NT2/D1 (cell line): Measurements from ENCODE around the gene UGT2B17.
"Not testable (repeated sequence)": the region's sequence is repeated elsewhere in the genome, so short reads cannot be mapped to it uniquely, and the experiment has no call there.

Experiments
- DNase-seq: peaks from one replicate; pipeline ENCODE4 v3.0.0-alpha.2; 2011; ENCODE audit warnings: low read depth, low spot score
- H3K27me3 ChIP-seq: 2 replicates; pipeline ENCODE4 v1.6.0; 2011; ENCODE audit warnings: mild to moderate bottlenecking; ENCODE audit not compliant: insufficient read length, insufficient read depth
- H3K36me3 ChIP-seq: 2 replicates; pipeline ENCODE4 v1.6.1; 2011; ENCODE audit warnings: mild to moderate bottlenecking, low read length, mixed read lengths; ENCODE audit not compliant: insufficient read depth, insufficient read length
- H3K4me1 ChIP-seq: 2 replicates; pipeline ENCODE4 v1.5.1; 2011; ENCODE audit not compliant: insufficient read depth, insufficient read length
- H3K4me3 ChIP-seq: 2 replicates; pipeline ENCODE4 v1.5.1; 2011; ENCODE audit warnings: low read depth; ENCODE audit not compliant: insufficient read length
- H3K9ac ChIP-seq: 2 replicates; pipeline ENCODE4 v1.6.0; 2011; ENCODE audit warnings: low read depth; ENCODE audit not compliant: insufficient read length
- H3K9me3 ChIP-seq: 2 replicates; pipeline ENCODE4 v1.5.1; 2011; ENCODE audit warnings: mild to moderate bottlenecking, low read length; ENCODE audit not compliant: insufficient read depth
- SUZ12 ChIP-seq: IDR thresholded peaks from 2 replicates; pipeline ENCODE4 v1.6.1; 2011; ENCODE audit not compliant: insufficient read length, insufficient read depth; ENCODE audit errors: extremely low read depth
- YY1 ChIP-seq: IDR thresholded peaks from 2 replicates; pipeline ENCODE4 v1.6.1; 2011; ENCODE audit not compliant: insufficient read length, insufficient read depth
- ZNF274 ChIP-seq: IDR thresholded peaks from 2 replicates; pipeline ENCODE4 v1.6.1; 2011; ENCODE audit warnings: mild to moderate bottlenecking, low read depth, low read length

UGT2B17 gene

DNA sequence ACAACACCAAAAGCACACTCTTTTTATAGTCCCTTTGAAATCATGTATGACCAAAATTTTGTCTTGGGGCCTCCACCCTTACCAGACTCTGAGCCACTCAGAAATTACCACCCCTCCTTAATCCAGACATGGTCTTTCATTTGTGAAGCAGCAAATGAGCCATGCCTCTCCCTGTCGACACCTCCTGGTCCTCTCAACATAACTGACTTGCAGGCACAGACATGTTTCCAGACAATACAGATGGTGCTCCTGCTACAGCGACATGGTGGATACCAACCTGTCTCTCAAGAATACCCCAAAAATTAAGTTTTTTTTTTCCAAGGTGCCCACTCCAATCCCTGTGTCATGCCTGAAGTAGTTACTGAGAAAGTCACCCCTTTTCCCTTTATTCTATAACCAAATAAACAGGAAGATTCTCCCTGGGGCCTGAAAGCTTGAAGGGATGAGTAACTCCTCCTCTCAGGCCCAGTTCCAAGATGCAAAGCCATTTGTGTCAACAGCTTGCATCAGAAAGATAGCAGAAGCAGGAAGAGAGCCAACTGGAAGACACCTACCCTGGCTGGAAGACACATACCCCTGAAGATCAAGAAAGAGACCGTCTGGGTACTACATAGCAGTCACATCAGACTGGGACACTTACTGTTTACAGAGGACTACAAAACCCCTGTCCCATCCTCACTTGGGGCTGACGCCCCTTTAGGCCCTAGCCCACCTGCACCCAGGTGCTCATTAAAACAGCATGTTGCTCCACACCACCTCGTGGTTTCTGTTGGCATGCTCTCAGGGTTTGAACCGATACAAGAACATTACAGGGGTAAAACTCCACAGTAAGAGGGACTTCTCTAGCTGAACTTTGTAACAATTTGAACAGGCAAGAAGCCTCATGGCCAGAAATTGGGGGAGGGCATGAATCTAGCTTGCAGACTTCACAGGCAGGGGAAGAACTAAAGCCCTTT is 5.5 kb upstream of the UGT2B17 start:
- DNase-seq: no peak
- no peaks in the 10 kb centered on the region for H3K36me3 ChIP-seq
- H3K4me3 ChIP-seq: no peak overlapping the region
- TF ChIP-seq ZNF274 (no peak), YY1 (no peak), SUZ12 (no peak)
- H3K9ac ChIP-seq: no peak overlapping the region
- no peaks in the 10 kb centered on the region for H3K4me1 ChIP-seq
- no peaks in the 10 kb centered on the region for H3K9me3 ChIP-seq
- H3K27me3 ChIP-seq: no peaks in the 10 kb centered on the region

DNA sequence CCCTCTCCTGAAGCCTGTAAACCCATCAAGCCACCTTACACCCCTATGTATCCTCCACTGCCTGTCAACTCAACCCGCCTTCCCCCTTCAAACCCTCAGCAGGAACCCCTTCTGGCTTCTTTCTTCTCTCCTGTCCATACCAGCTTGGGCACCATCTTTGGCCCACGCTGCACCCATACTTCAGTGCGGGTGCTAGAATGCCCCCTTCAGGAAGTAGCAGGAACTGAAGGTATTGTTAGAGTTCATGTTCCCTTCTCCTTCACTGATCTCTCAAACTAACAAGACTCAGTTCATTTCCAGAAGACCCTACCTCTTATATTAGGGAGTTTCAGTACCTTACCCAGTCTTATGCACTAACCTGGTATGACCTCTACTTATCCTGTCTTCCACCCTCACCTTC is 1.5 kb upstream of the UGT2B17 start:
- DNase-seq: no peak
- Histone ChIP-seq H3K4me1 (no peaks in the 10 kb centered on the region), H3K36me3 (no peaks in the 10 kb centered on the region), H3K9ac (no peak overlapping the region), H3K4me3 (no peak overlapping the region), H3K9me3 (no peaks in the 10 kb centered on the region), H3K27me3 (no peaks in the 10 kb centered on the region)
- TF ChIP-seq ZNF274 (no peak), SUZ12 (no peak)

DNA sequence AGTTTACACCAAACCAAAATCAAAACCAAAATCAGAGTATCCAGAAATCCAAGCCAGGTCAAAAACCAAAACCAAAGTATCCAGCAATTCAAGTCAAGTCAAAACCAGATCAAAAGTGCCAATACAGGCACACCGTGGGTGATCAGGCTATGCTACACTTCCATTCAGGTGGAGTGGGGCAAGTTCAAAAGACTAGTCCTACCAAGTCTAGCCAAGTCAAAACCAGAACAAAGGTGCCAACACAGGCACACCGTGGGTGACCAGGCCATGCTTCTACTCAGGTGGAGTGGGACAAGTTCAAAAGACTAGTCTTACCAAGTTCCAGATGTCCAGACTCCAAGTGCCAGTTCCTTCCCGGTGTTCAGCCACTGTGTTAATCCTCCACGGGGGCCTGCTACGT is 486 bp downstream of the UGT2B17 start:
- not testable (repeated sequence) for H3K36me3 ChIP-seq, DNase-seq, H3K9ac ChIP-seq, H3K4me3 ChIP-seq, H3K4me1 ChIP-seq, H3K9me3 ChIP-seq, H3K27me3 ChIP-seq

DNA sequence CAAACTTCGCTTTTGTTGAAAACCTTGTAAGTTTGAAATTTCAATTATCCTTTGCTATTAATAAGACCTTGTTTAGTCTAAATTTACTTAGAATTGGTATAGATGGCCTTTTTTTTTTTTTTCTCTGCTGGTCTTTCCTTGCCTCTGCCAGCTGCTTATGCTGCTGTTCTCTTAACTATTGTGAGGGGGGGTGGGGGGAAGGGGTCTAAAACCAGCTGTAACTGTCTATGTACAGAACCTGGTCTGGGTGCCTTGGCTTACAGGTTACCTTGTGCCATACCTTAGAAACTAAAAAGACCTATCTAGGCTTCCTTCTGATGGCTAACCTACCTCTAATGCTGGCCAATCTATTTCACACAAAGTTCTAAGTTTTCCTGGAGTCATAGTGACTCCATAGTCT is 1.0 kb downstream of the UGT2B17 start:
- no peaks in the 10 kb centered on the region for H3K4me1 ChIP-seq
- H3K4me3 ChIP-seq: no peak overlapping the region
- no peak for DNase-seq
- H3K27me3 ChIP-seq: no peaks in the 10 kb centered on the region
- no peaks in the 10 kb centered on the region for H3K9me3 ChIP-seq
- H3K9ac ChIP-seq: no peak overlapping the region
- no peak for TF ChIP-seq SUZ12
- no peaks in the 10 kb centered on the region for H3K36me3 ChIP-seq

DNA sequence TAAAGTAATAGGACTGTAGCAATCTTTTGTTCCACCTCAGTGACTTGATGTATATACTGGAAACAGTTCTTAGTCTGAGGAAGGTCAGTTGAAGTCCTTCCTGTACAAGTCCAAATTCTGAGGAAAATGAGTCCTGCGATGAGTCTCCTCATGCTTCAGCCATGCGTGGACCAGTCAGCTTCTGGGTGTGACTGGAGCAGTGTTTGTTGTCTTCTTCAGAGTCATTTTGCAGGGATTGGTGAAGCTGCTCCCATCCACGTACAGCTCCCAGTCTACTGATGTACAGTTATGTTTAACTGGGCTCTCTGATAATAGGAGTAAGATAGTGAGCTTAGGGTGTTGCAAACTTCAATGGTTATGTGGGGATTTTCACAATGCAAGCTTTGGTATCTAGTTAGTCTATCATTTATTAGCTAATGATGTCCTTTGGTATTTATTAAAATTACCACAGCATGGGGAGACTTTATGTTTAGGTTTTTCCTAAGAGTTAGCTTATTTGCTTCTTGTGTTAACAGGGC is 3.4 kb downstream of the UGT2B17 start:
- Histone ChIP-seq H3K9me3 (no peaks in the 10 kb centered on the region), H3K4me1 (no peaks in the 10 kb centered on the region), H3K4me3 (no peak overlapping the region), H3K36me3 (no peaks in the 10 kb centered on the region), H3K27me3 (no peaks in the 10 kb centered on the region), H3K9ac (no peak overlapping the region)
- TF ChIP-seq SUZ12 (no peak), ZNF274 (no peak), YY1 (no peak)
- DNase-seq: no peak

DNA sequence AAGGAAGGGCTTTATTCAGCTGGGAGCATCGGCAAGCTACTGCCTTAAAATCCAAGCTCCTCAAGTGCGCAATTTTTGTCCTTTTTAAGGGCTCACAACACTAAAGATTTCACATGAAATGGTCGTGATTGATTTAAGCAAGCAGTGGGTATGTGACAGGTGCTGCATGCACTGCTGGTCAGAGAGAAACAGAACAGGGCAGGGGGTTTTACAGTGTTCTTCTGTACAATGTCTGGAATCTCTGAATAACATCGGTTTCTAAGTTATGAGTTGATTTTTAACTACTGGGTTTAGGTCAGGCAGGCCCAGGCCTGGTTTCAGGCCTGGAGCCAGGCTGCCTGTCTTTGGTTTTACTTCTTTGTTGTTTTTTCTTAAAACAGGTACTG is 6.0 kb downstream of the UGT2B17 start:
- Histone ChIP-seq H3K9ac (no peak overlapping the region), H3K4me3 (no peak overlapping the region), H3K9me3 (no peaks in the 10 kb centered on the region), H3K36me3 (no peaks in the 10 kb centered on the region), H3K4me1 (no peaks in the 10 kb centered on the region), H3K27me3 (no peaks in the 10 kb centered on the region)
- DNase-seq: no peak
- no peak for TF ChIP-seq ZNF274
- TF ChIP-seq YY1: no peak
- no peak for TF ChIP-seq SUZ12

DNA sequence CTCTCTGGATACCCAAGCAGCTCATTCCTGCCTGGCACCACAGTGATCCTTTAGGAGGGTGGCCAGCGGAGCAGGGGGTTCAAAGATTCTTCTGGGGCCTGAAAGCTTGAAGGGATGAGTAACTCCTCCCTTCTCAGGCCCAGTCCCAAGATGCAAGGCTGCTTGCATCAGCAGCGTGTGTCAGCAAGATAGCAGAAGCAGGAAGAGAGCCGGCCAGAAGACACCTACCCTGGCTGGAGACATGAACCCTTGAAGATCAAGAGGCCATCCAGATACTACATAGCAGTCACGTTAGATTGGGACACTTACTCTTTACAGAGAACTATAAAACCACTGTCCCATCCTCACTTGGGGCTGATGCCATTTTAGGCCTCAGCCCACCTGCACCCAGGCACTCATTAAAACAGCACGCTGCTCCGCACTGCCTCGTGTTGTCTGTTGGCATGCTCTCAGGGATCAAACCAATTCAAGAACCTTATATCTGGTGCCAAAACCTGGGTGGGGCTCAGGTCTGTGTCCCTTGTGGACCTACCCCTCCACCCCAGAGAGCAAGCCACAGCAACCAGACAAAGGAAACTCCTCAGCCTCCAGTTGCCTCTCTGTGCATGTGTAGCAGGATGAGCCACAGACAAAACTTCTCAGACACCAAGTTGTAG is 6.5 kb downstream of the UGT2B17 start:
- H3K36me3 ChIP-seq: no peaks in the 10 kb centered on the region
- no peak overlapping the region for H3K9ac ChIP-seq
- no peak overlapping the region for H3K4me3 ChIP-seq
- H3K9me3 ChIP-seq: no peaks in the 10 kb centered on the region
- TF ChIP-seq YY1 (no peak), ZNF274 (no peak), SUZ12 (no peak)
- H3K4me1 ChIP-seq: no peaks in the 10 kb centered on the region
- H3K27me3 ChIP-seq: no peaks in the 10 kb centered on the region
- DNase-seq: no peak

DNA sequence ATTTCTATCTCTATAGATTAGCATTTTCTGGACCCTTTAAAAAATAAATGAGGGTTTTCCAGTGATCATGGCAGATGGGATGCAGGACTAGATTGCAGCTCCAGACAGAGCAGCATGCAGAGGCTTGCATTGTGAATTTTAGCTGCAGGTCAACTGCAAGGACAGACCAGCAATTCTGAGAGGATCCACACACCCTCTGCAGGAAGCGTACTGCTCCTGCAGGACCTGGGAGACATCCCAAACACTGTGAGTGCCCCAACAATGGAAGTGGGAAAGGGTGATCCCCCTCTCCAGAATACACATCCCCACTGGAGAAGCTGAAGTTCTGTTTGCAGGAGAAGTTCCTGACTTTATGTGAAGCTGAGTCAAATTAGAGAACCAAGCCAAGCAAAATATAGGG is 7.1 kb downstream of the UGT2B17 start:
- H3K36me3 ChIP-seq, DNase-seq, H3K9ac ChIP-seq, H3K4me1 ChIP-seq, H3K4me3 ChIP-seq, H3K27me3 ChIP-seq, H3K9me3 ChIP-seq: not testable (repeated sequence)

DNA sequence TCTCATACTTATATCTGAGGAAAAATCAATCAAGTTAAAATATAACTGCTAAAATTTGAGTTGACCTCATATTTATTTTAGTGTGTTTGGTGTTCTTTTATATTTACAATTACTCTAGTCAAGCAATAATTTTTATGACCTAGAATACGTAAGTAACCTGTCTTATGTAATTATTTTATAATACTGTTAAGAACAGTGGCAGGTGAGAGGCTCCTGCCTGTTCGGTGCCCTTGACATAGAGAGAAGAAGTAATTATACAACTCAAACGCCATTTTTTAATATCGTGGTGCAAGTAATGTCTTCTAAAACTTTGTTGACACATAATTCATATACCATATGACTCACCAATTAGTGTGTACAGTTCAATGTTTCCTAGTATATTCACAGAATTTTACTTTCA is 7.6 kb downstream of the UGT2B17 start:
- H3K9me3 ChIP-seq, H3K36me3 ChIP-seq, H3K4me1 ChIP-seq, H3K27me3 ChIP-seq, H3K4me3 ChIP-seq, DNase-seq, H3K9ac ChIP-seq: not testable (repeated sequence)

DNA sequence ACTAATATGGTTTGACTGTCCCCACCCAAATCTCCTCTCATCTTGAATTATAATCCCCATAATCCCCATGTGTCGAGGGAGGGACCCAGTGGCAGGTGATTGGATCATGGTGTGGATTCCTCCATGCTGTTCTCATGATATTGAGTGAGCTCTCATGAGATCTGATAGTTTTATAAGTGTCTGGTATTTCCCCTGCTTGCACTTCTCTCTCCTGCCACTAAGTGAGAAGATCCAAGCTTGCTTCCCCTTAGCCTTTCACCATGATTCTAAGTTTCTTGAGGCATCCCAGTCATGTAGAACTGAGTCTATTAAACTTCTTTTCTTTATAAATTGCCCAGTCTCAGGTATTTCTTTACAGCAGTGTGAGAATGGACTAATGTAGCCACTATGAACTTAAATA is 9.8 kb downstream of the UGT2B17 start:
- H3K36me3 ChIP-seq, H3K4me1 ChIP-seq, H3K9me3 ChIP-seq, DNase-seq, H3K4me3 ChIP-seq, H3K27me3 ChIP-seq, H3K9ac ChIP-seq: not testable (repeated sequence)
